Right lobe of liver (tissue), 4 donors: ENCODE data around the gene PGLYRP2.

Experiments
- POLR2A ChIP-seq: fragments of 450-650 bp; IDR thresholded peaks from one replicate; pipeline ENCODE4 v1.6.1; 2017; ENCODE audit warnings: antibody characterized with exemption, mild to moderate bottlenecking
- TF ChIP-seq, protein P1 (sequence below), 4 donors: fragments of 200-600 bp in 3 of 4; fragments of 450-650 bp in 1 of 4; IDR thresholded peaks; one replicate each; pipeline versions ENCODE4 v1.5.1 to v1.8.0; 2016 to 2022; ENCODE audit warnings: antibody characterized with exemption in 4 of 4, mild to moderate bottlenecking in 2 of 4
- donor health status: DM: no; HTN: no; CAD: no.
- donor health status: DM: no; HTN: no; CAD: no.
- donor health status: DM: no; HTN: yes; CAD: no.

DNA sequence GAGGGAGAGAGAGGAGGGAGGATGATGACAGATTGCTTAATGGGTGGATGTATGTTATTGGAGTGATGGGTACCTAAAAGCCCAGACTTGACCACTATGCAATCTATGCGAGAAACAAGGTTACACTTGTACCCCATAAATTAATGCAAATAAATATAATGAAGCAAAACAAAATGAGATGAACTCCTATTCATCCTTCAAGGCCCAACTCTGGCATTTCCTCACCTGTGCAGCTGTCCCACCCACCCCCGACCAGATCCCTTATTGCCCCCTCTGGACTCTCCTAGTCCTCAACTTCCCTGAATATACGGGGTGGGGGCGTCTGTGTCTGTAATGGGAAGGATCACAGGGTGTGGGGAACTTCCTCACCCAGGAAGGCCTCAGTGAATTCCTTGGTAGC lies 4.1 kb downstream of the PGLYRP2 start:
- TF ChIP-seq, protein P1, sequence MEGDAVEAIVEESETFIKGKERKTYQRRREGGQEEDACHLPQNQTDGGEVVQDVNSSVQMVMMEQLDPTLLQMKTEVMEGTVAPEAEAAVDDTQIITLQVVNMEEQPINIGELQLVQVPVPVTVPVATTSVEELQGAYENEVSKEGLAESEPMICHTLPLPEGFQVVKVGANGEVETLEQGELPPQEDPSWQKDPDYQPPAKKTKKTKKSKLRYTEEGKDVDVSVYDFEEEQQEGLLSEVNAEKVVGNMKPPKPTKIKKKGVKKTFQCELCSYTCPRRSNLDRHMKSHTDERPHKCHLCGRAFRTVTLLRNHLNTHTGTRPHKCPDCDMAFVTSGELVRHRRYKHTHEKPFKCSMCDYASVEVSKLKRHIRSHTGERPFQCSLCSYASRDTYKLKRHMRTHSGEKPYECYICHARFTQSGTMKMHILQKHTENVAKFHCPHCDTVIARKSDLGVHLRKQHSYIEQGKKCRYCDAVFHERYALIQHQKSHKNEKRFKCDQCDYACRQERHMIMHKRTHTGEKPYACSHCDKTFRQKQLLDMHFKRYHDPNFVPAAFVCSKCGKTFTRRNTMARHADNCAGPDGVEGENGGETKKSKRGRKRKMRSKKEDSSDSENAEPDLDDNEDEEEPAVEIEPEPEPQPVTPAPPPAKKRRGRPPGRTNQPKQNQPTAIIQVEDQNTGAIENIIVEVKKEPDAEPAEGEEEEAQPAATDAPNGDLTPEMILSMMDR (IDR thresholded peaks at IDR 0.05), result no peak
- no peak for TF ChIP-seq POLR2A
